NCI-H460 (cell line): ENCODE data around the gene CATSPER4. TPM values are rescaled to one million over a fixed set of nuclear protein-coding genes. Genes with fewer than 3 reads are reported as not detected.

Experiments used
- DNase-seq: peaks from one replicate; pipeline ENCODE4 v3.0.0-alpha.2; 2016; ENCODE audit warnings: low read depth; ENCODE audit errors: extremely low read depth
- total RNA-seq: library from RNA; depleted of rRNA; stranded (reverse); fragments of >200 nt; shearing (Covaris generic); gene quantifications from 2 replicates; pipeline ENCODE4 v1.2.3, GENCODE V29; 2014; rRNA removed

CATSPER4 gene
- total RNA-seq, 1 experiment from 2014 or later: not detected

DNA sequence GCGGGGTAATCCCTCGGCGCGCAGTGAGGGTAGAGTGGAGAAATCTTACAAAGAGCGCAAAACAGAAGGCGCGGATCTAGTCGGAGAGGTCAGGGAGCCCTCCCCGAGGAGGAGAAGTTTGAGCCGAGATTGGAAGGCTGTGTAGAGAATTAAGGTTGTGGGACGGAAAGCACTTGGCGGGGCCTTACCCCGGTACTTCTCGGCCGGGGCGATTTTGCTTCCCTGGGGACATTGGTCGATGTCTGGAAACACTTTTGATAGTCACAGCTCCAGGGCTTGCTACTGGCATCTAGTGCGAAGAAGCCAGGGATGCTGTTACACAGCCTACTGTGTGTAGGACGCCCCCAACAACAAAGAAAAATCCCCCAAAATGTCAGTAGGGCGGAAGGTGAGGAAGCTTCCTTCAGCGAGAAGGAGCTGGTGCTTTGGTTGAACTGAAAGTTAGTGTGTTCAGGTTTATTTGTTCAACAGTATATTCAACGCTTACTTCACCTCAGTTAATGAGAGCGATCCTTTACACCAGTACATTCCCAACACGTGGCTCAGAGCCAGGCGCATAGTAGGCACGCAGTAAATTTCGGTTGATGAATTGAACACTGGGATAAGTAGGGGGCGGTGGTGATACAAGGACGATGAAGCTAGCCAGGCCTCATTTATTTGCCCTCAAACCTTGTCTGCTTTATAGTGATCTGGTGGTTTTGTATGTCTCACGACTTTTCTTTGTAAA is 44.4 kb downstream of the CATSPER4 start:
- DNase-seq: no peak

DNA sequence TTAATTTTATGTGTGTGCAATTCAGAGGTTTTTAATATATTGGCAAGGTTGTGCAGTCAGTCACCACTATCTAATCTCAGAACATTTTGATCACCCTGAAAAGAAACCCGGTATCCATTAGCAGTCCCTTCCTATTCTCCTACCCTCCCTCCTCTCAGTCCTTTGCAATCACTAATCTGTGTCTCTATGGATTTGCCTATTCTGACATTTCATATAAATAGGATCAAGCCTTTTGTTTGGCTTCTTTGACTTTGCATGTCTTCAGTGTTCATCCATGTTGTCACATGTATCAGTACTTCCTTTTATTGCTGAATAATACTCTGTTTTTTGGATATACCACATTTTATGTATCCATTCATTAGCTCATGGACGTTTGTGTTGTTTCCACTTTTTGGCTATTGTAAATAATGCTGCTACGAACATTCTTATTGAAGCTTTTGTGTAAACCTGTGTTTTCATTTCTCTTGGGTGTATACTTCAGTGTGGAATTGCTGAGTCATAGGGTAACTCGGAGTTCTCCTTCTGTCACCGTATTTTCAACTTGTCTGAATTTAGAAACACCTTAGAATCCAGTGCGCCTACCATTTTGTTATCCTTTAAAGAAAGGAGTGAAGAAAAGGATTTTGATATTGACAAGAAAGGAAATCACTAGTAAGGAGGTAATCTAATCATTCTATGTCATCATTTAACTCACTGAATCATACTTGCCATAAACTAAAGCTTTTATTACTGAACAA is 47.0 kb downstream of the CATSPER4 start:
- DNase-seq: peak; percentile 46

DNA sequence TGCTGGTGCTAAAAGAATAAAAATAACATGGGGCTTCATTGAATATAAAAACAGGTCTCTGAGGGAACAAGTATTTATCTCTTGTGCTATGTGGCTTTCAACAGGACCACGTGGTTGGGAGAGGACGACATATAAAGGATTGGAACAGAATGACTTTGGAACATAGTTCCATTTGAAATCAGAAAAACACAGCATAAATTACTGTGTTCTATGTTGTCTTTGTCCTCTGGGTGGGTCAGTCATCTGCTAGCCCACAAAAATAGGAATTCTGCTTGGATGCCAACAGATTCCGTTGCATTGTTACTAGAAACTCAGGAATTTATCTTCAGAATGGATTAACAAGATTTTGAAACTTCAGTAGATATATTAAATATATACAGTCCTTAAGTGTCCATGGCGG is 49.5 kb downstream of the CATSPER4 start:
- DNase-seq: no peak

Other genes starting within 250 kb of the CATSPER4 start
- gene PAFAH2, start 192.5 kb upstream of the CATSPER4 start, total RNA-seq: 9.8 and 10.5 TPM in 2 replicates
- gene EXTL1, start 168.8 kb upstream of the CATSPER4 start, total RNA-seq: 0.05 TPM in 1 of 2 replicates, not detected in the other
- gene SLC30A2, start 144.5 kb upstream of the CATSPER4 start, total RNA-seq: not detected in 2 replicates
- gene TRIM63, start 123.0 kb upstream of the CATSPER4 start, total RNA-seq: not detected in 2 replicates
- 7.6 and 7.9 TPM in 2 replicates for gene PDIK1L, start 78.8 kb upstream of the CATSPER4 start, total RNA-seq
- not detected in 2 replicates for gene FAM110D, start 31.5 kb upstream of the CATSPER4 start, total RNA-seq
- not detected in 2 replicates for gene C1orf232, start 21.6 kb upstream of the CATSPER4 start, total RNA-seq
- gene ZNF593, start 20.7 kb upstream of the CATSPER4 start, total RNA-seq: 39.1 and 50.8 TPM in 2 replicates
- gene ZNF593OS, start 18.8 kb upstream of the CATSPER4 start, total RNA-seq: not detected in 2 replicates
- 0.52 and 0.92 TPM in 2 replicates for gene CNKSR1, start 13.1 kb upstream of the CATSPER4 start, total RNA-seq
- gene CEP85, start 43.6 kb downstream of the CATSPER4 start, total RNA-seq: 32.3 and 36.8 TPM in 2 replicates
- gene SH3BGRL3, start 89.5 kb downstream of the CATSPER4 start, total RNA-seq: 36.5 and 42.7 TPM in 2 replicates
- 3.9 and 4.2 TPM in 2 replicates for gene UBXN11, start 116.0 kb downstream of the CATSPER4 start, total RNA-seq
- not detected in 2 replicates for gene CD52, start 127.4 kb downstream of the CATSPER4 start, total RNA-seq
- 0.20 TPM in 1 of 2 replicates, not detected in the other for gene CRYBG2, start 163.5 kb downstream of the CATSPER4 start, total RNA-seq
- not detected in 2 replicates for gene ZNF683, start 182.1 kb downstream of the CATSPER4 start, total RNA-seq
- gene LIN28A, start 220.2 kb downstream of the CATSPER4 start, total RNA-seq: not detected in 2 replicates
- gene DHDDS, start 241.7 kb downstream of the CATSPER4 start, total RNA-seq: 20.3 and 24.9 TPM in 2 replicates